Urinary bladder (tissue), 4 donors: Measurements from ENCODE around the gene KCND3. TPM values are rescaled to one million over a fixed set of nuclear protein-coding genes. Genes with fewer than 3 reads are reported as not detected.

Experiments
- DNase-seq: peaks from one replicate; pipeline ENCODE4 v3.0.0-alpha.2; 2015; ENCODE audit errors: extremely low spot score
- H3K27ac ChIP-seq: one replicate; pipeline ENCODE4 v1.5.1; 2013; ENCODE audit warnings: low read depth, mild to moderate bottlenecking, moderate library complexity
- H3K36me3 ChIP-seq: one replicate; pipeline ENCODE4 v1.6.1; 2013; ENCODE audit warnings: mild to moderate bottlenecking, moderate library complexity; ENCODE audit not compliant: insufficient read depth
- H3K4me1 ChIP-seq: one replicate; pipeline ENCODE4 v1.6.1; 2013; ENCODE audit warnings: mild to moderate bottlenecking, moderate library complexity; ENCODE audit not compliant: insufficient read depth
- H3K4me3 ChIP-seq: one replicate; pipeline ENCODE4 v1.5.1; 2013; ENCODE audit warnings: low read depth, low read length
- WGBS: extraction: QIAGEN DNeasy Blood & Tissue Kit; methylation state at CpG from one replicate; pipeline ENCODE4 v1.1.7; 2013; 5-methylcytosine and 5-hydroxymethylcytosine counted together
- polyA plus RNA-seq: library from polyadenylated mRNA; stranded (reverse); fragments of 200-250 nt; gene quantifications from one replicate; pipeline ENCODE4 v1.2.3, GENCODE V29; 2013
- total RNA-seq: library from RNA; depleted of rRNA; stranded (reverse); fragments of >200 nt; gene quantifications from one replicate; pipeline ENCODE4 v1.2.3, GENCODE V29; 2014
- donor health status: healthy with polysubstance abuse.
- donor health status: healthy.

The KCND3 gene
- total and polyA plus RNA-seq, 2 donors, result 5.4 to 10.0 TPM

- DNase-seq, result no peak
- Histone ChIP-seq H3K27ac (no peak overlapping the region), H3K36me3 (no peaks in the 10 kb centered on the region), H3K4me3 (no peak overlapping the region), H3K4me1 (no peaks in the 10 kb centered on the region)
- WGBS, result 85% methylated on average over 6 of the region's 6 CpGs
Observed at GRCh38 chr1:111778066-111778465, 211.4 kb downstream of the KCND3 start.

DNA sequence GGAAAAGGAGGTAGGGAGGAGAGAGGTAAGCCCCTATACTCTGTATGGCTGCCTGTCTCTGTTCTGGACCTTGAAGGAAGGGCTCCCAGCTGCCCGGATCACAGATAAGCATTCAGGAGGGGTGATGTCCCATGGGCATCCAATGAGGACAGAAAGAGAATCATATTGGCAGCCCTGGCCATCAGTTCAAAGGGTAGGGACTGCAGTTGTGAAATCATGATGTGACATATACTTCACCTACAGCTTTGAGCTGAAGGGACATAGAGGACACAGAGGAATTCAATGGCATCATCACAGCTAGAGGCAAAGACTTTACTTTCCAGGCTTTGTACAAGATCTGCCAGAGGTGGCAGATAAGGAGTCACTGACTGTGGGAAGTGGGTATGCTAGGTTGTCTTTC is 212.2 kb downstream of the KCND3 start:
- DNase-seq, result no peak
- no peaks in the 10 kb centered on the region for H3K36me3 ChIP-seq
- no peak overlapping the region for H3K4me3 ChIP-seq
- no peak overlapping the region for H3K27ac ChIP-seq
- no peaks in the 10 kb centered on the region for H3K4me1 ChIP-seq
- 88% methylated on average over 1 of the region's 1 CpG for WGBS

DNA sequence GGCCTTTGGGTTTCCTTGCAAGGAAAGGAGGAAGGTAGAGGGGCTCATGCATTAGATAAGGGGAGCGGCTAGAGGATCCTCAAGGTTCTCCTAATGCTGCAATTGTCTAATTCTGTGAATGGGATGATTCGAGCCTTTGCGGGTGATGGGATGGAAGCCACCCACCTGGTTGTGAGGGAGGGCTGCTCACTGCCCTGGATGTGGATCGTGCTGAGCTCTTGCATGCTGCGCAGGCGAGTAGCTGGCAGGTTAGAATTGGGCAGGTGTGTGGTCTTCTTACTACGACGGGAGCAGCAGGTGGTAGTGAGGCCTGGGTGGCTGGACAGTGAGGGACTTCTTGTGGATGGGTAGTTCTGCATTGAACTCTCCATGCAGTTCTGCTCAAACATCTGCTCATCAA is 212.6 kb downstream of the KCND3 start:
- WGBS, result 92% methylated on average over 8 of the region's 8 CpGs
- H3K4me1 ChIP-seq, result no peaks in the 10 kb centered on the region
- no peak overlapping the region for H3K27ac ChIP-seq
- H3K36me3 ChIP-seq, result no peaks in the 10 kb centered on the region
- DNase-seq, result no peak
- no peak overlapping the region for H3K4me3 ChIP-seq

DNA sequence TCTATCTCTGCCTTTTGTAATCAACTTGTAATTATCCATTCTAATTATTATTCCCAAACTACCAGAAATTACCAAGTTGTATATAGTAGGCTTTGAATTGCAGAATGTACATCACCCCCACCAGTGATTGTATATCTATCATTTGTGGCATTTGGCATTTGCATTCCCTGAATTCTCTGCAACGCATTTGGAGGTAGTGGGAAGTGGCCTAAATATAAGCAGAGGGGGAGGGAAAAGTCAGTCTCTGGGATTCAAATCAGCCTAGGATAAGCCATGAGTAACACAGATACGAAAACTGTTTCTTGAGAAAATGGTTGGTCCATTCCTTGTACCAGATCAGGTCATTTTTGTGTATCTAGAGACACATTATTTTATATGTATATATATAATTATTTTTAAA is 213.1 kb downstream of the KCND3 start:
- WGBS, result 67% methylated on average over 2 of the region's 2 CpGs
- Histone ChIP-seq H3K27ac (no peak overlapping the region), H3K4me3 (no peak overlapping the region), H3K36me3 (no peaks in the 10 kb centered on the region), H3K4me1 (no peaks in the 10 kb centered on the region)
- no peak for DNase-seq

DNA sequence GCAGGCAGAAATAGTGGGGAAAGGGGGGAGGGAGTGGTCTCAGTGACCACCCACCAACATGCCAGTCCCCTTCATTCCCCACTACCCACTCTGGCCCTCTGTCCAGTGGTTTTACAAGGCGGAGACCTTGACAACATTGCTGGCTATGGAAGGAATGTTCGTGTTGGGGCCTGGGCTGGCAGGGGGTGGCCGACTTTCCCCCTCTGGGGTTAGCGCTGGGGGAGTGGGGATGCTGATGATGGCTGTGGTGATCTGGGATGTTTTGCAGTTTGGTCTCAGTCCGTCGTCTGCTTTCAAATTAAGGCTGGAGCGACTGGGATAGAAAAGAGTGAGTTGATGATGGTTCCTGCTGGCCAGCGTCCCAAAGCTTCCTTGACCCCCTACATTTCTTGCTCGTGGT is 213.5 kb downstream of the KCND3 start:
- 70% methylated on average over 9 of the region's 9 CpGs for WGBS
- Histone ChIP-seq H3K27ac (no peak overlapping the region), H3K4me3 (no peak overlapping the region), H3K4me1 (no peaks in the 10 kb centered on the region), H3K36me3 (no peaks in the 10 kb centered on the region)
- no peak for DNase-seq

DNA sequence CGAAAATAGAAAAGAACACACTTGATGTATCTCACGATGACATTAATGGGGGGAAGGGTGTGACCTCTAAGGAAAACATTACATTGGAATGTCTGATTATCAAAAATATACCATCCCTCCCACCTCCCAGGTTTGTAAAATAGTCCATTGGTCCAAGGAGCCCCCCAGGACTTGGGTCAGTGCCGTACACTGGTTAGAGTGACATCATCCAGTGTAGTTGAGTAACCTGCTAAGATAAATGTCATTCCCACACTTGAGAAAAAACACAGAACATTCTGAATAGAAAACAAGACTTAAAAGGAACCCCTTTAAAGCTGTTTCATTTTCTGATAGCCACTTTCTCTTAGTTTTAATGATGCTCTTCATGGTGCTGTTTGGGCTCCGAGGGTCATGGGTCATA is 218.6 kb downstream of the KCND3 start:
- DNase-seq, result no peak
- 80% methylated on average over 4 of the region's 4 CpGs for WGBS
- Histone ChIP-seq H3K27ac (no peak overlapping the region), H3K4me3 (no peak overlapping the region), H3K4me1 (no peaks in the 10 kb centered on the region), H3K36me3 (peaks cover 3% of the 10 kb centered on the region)

GRCh38 chr1:111769517-111770146 is 219.8 kb downstream of the KCND3 start:
- 37% methylated on average over 6 of the region's 6 CpGs for WGBS
- H3K27ac ChIP-seq, result no peak overlapping the region
- H3K36me3 ChIP-seq, result peaks cover 3% of the 10 kb centered on the region
- no peak overlapping the region for H3K4me3 ChIP-seq
- no peaks in the 10 kb centered on the region for H3K4me1 ChIP-seq
- no peak for DNase-seq

DNA sequence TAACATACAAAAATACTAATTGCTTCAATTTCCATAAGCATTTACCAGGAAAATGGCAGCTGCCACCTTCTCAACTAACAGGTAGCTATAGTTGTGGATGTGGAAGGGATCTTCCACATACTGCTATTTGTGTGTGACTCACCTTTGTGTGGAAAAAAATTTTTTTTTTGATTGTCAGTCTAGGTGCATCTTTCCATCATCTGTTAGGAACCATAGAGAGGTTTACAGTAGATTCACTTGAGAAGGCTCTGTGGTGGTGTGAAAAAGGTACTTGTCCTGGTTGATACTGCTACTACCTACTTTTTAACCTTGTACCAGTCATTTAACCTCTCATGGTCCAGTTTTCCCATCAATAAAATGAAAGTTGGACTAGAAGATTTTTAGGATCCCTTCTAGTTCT is 220.8 kb downstream of the KCND3 start:
- H3K4me3 ChIP-seq, result no peak overlapping the region
- no peak for DNase-seq
- peaks cover 4% of the 10 kb centered on the region for H3K36me3 ChIP-seq
- H3K4me1 ChIP-seq, result no peaks in the 10 kb centered on the region
- H3K27ac ChIP-seq, result no peak overlapping the region

DNA sequence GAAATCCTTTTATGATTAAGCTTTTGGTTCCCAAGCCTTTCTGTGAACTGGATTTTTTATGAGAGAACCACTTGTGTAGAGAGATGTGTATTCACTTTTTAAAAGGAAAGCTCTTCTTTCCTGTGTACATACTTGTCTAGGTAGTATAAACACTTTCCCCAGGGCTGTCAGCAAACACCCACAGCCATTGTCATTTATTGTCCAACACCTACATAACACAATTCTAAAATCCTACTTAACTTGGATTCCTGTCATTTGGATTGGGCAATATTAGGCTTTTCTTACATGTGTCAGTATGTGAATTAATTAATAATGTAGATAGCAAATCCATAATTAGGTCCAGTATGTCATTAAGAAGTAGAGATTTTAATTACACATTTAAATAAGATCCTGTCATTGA is 221.4 kb downstream of the KCND3 start:
- no peak for DNase-seq
- H3K36me3 ChIP-seq, result peaks cover 7% of the 10 kb centered on the region
- H3K4me3 ChIP-seq, result no peak overlapping the region
- no peak overlapping the region for H3K27ac ChIP-seq
- H3K4me1 ChIP-seq, result no peaks in the 10 kb centered on the region

- no peak overlapping the region for H3K27ac ChIP-seq
- 92% methylated on average over 2 of the region's 2 CpGs for WGBS
- peaks cover 8% of the 10 kb centered on the region for H3K36me3 ChIP-seq
- no peak for DNase-seq
- H3K4me3 ChIP-seq, result no peak overlapping the region
- no peaks in the 10 kb centered on the region for H3K4me1 ChIP-seq
Observed at GRCh38 chr1:111762332-111762731, 227.1 kb downstream of the KCND3 start.

DNA sequence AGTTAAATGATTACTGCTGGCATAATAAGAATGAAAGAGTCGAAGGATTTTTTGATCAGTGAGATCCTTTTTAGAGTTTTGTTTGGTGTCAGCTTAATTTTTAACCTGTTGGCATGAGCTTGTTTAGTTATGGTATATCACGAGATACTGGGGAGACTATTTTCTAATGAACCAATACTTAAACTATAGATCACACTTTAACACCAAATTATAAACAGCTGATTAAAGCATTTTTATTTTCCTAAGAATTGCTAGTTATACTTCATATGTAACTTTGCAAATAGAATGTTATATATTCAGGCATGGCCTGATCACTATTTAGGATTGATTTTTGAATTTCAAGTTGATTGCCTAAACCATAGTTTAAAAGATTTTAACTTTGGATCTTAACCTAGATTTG is 227.8 kb downstream of the KCND3 start:
- H3K4me3 ChIP-seq, result no peak overlapping the region
- DNase-seq, result no peak
- 95% methylated on average over 2 of the region's 2 CpGs for WGBS
- H3K36me3 ChIP-seq, result peaks cover 8% of the 10 kb centered on the region
- H3K4me1 ChIP-seq, result no peaks in the 10 kb centered on the region
- no peak overlapping the region for H3K27ac ChIP-seq

DNA sequence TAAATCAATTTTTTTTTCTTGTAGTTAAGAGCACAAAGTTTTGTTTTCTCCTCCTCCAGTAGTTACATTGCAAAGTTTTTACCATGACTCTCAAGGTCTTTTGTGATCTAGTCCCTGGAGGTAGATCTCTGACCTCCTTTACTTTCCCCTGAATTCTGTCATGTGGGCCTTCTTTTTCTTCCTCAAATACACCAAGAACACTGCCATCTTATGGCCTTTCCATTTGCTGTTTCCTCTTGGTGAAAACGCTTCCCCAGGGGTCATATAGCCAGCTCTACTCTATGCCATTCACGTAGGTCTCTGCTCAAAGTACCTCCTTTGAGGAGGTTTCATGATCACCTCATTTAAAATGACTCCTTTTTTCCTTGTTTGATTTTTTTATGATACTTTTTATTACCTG is 231.1 kb downstream of the KCND3 start:
- H3K36me3 ChIP-seq, result peaks cover 4% of the 10 kb centered on the region
- H3K27ac ChIP-seq, result no peak overlapping the region
- H3K4me1 ChIP-seq, result no peaks in the 10 kb centered on the region
- DNase-seq, result no peak
- H3K4me3 ChIP-seq, result no peak overlapping the region
- 56% methylated on average over 2 of the region's 2 CpGs for WGBS

- Histone ChIP-seq H3K4me3 (peak overlapping the region; percentile 88), H3K36me3 (no peaks in the 10 kb centered on the region), H3K27ac (no peak overlapping the region), H3K4me1 (no peaks in the 10 kb centered on the region)
- DNase-seq, result no peak
- WGBS, result under 1% methylated on average over 35 of the region's 35 CpGs
Observed at GRCh38 chr1:111756124-111756513, 233.3 kb downstream of the KCND3 start.

DNA sequence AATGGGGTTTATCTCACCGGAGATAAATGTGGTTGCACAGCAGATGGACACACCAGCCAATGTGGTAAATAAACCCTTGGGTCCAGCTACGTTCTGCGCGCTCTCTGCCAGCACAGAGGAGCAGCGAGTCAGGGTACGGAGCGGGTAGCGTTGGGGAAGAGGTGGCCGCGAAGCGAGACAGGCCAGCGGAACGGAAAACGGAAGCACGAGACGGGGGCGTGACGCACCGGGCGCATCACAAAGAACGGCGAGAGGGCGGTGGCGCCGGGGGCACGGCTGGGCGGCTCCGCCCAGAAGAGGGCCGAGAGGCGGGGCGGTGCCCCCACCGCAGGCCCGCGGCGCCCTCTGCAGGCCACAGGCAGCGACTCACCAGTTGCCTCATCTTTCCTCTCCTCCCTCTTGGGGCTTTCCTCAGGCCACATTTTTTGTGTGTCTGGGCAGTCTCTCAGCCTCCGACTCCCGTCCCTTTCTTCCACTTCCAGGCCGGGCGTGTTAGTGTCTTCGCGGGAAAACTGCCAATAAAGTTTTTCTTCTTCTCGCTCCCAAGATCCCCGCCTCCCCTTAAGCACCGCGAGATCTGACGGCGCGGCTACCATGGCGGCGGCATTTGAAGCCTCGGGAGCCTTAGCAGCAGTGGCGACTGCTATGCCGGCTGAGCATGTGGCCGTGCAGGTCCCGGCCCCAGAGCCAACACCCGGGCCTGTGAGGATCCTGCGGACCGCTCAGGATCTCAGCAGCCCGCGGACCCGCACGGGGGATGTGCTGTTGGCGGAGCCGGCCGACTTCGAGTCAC is 233.9 kb downstream of the KCND3 start, which contains the start of gene DDX20:
TSS of gene DDX20 (plus strand) at position 571 of the 793 bp plus-strand sequence. CDS start at position 595, 24 bp downstream.
- under 1% methylated on average over 67 of the region's 67 CpGs for WGBS
- peak within 1 kb of the TSS; percentile 85 for H3K27ac ChIP-seq
- H3K4me1 ChIP-seq, result no peaks in the 10 kb centered on the region
- peak; percentile 96 for DNase-seq
- no peaks in the 10 kb centered on the region for H3K36me3 ChIP-seq
- H3K4me3 ChIP-seq, result peak within 1 kb of the TSS; percentile 88
